ENCODE measurements around the gene E2F2.

The E2F2 gene

GRCh38 chr1:23463286-23463685 lies 67.7 kb downstream of the E2F2 start:
- DNase-seq (ENCODE audit: low spot score): no peak

- DNase-seq (ENCODE audit: low spot score): no peak
These were observed 68.3 kb downstream of the E2F2 start for GRCh38 chr1:23462766-23463165.

GRCh38 chr1:23461050-23461449 lies 70.0 kb downstream of the E2F2 start:
- DNase-seq (ENCODE audit: low spot score): no peak

- no peak for DNase-seq (ENCODE audit: low spot score)
These were observed 70.5 kb downstream of the E2F2 start for GRCh38 chr1:23460519-23460918.

GRCh38 chr1:23459338-23459757 lies 71.7 kb downstream of the E2F2 start:
- DNase-seq (ENCODE audit: low spot score): no peak

Measured in SK-N-DZ (cell line).